ENCODE measurements around the gene PCDHA1. TPM values are rescaled to one million over a fixed set of nuclear protein-coding genes. Genes with fewer than 3 reads are reported as not detected.
A peak's percentile ranks its signal among the peaks of the same experiment; 100 is the strongest.
"Not testable (repeated sequence)": the region's sequence is repeated elsewhere in the genome, so short reads cannot be mapped to it uniquely, and the experiment has no call there.

Gene PCDHA1
- total RNA-seq, 1 experiment from 2014 or later = not detected

GRCh38 chr5:140806834-140807775 lies 21.2 kb downstream of the PCDHA1 start, which contains the start of gene PCDHA4:
Gene PCDHA4, plus strand, starts transcription at chr5:140807068.
- no peaks in the 10 kb centered on the region for H3K79me2 ChIP-seq (ENCODE audit: insufficient read depth, low read length)
- H2AFZ ChIP-seq (ENCODE audit: low read depth, low read length, poor library complexity, severe bottlenecking) = no peak within 1 kb of the TSS
- H3K9ac ChIP-seq (ENCODE audit: low read length) = no peak within 1 kb of the TSS
- intact Hi-C loops (cut with micrococcal nuclease) = no loop called here
- H4K20me1 ChIP-seq (ENCODE audit: insufficient read depth) = no peaks in the 10 kb centered on the region
- H3K36me3 ChIP-seq (ENCODE audit: control insufficient read depth in 1 of 2, insufficient read depth in 2 of 2, low read length in 2 of 2) = no peaks in the 10 kb centered on the region
- RAD21 ChIA-PET (ENCODE audit: low non-redundant PET in 1 of 2, low total read pairs in 2 of 2, uncharacterized antibody in 2 of 2, unreplicated experiment in 2 of 2) = no interaction called here
- H3K9me3 ChIP-seq (ENCODE audit: control insufficient read depth in 1 of 2, insufficient read depth in 1 of 2, low read depth in 1 of 2, low read length in 2 of 2) = peaks cover 0 to 5% of the 10 kb centered on the region in 2 experiments; a peak in 2 of 4 replicates
- ATAC-seq (peak; percentile 65), DNase-seq (ENCODE audit: low read depth, low spot score) (no peak)
- no peaks in the 10 kb centered on the region for H3K9me2 ChIP-seq (ENCODE audit: insufficient read depth)
- TF ChIP-seq, protein P1, sequence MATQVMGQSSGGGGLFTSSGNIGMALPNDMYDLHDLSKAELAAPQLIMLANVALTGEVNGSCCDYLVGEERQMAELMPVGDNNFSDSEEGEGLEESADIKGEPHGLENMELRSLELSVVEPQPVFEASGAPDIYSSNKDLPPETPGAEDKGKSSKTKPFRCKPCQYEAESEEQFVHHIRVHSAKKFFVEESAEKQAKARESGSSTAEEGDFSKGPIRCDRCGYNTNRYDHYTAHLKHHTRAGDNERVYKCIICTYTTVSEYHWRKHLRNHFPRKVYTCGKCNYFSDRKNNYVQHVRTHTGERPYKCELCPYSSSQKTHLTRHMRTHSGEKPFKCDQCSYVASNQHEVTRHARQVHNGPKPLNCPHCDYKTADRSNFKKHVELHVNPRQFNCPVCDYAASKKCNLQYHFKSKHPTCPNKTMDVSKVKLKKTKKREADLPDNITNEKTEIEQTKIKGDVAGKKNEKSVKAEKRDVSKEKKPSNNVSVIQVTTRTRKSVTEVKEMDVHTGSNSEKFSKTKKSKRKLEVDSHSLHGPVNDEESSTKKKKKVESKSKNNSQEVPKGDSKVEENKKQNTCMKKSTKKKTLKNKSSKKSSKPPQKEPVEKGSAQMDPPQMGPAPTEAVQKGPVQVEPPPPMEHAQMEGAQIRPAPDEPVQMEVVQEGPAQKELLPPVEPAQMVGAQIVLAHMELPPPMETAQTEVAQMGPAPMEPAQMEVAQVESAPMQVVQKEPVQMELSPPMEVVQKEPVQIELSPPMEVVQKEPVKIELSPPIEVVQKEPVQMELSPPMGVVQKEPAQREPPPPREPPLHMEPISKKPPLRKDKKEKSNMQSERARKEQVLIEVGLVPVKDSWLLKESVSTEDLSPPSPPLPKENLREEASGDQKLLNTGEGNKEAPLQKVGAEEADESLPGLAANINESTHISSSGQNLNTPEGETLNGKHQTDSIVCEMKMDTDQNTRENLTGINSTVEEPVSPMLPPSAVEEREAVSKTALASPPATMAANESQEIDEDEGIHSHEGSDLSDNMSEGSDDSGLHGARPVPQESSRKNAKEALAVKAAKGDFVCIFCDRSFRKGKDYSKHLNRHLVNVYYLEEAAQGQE (IDR thresholded peaks at IDR 0.05; ENCODE audit: low read depth) = no peak
- TF ChIP-seq TCF7L2 (IDR thresholded peaks at IDR 0.05; ENCODE audit: borderline replicate concordance, extremely low read depth, insufficient read depth, insufficient read length) (no peak), SIN3A (IDR thresholded peaks at IDR 0.05; ENCODE audit: low read depth) (no peak), RAD21 (IDR thresholded peaks at IDR 0.05; ENCODE audit: low read depth) (peak; percentile 36; the same call in 1 of the 2 replicates), EZH2 (IDR thresholded peaks at IDR 0.05) (no peak)
- TF ChIP-seq, protein P2, sequence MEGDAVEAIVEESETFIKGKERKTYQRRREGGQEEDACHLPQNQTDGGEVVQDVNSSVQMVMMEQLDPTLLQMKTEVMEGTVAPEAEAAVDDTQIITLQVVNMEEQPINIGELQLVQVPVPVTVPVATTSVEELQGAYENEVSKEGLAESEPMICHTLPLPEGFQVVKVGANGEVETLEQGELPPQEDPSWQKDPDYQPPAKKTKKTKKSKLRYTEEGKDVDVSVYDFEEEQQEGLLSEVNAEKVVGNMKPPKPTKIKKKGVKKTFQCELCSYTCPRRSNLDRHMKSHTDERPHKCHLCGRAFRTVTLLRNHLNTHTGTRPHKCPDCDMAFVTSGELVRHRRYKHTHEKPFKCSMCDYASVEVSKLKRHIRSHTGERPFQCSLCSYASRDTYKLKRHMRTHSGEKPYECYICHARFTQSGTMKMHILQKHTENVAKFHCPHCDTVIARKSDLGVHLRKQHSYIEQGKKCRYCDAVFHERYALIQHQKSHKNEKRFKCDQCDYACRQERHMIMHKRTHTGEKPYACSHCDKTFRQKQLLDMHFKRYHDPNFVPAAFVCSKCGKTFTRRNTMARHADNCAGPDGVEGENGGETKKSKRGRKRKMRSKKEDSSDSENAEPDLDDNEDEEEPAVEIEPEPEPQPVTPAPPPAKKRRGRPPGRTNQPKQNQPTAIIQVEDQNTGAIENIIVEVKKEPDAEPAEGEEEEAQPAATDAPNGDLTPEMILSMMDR (IDR thresholded peaks at IDR 0.05 in 2 of 3, conservative IDR thresholded peaks at IDR 0.05 in 1 of 3; ENCODE audit: borderline replicate concordance in 1 of 3, insufficient read depth in 1 of 3, low read depth in 2 of 3, low read length in 2 of 3) = peak; percentile 6 to 60 (median 57); a peak in 4 of 6 replicates
- POLR2A ChIA-PET = no interaction called here
- H3K27ac ChIP-seq (ENCODE audit: low read depth, low read length) = no peak within 1 kb of the TSS
- no peaks in the 10 kb centered on the region for H3K4me1 ChIP-seq (ENCODE audit: control insufficient read depth in 1 of 2, insufficient read depth in 2 of 2, low read length in 2 of 2)
- no peaks in the 10 kb centered on the region for H3K27me3 ChIP-seq (ENCODE audit: insufficient read depth, low read length)
- no TSS peak for BruUV-seq (replicated peaks)
- no peak within 1 kb of the TSS for H3K4me3 ChIP-seq (replicated peaks in 1 of 2; ENCODE audit: low read depth in 1 of 2, low read length in 2 of 2)
- CTCF ChIA-PET = interaction anchor here (0.9 kb wide), 2 partner anchors 8 to 234 kb away, joined by 3 read pairs; no protein-coding TSS in a partner anchor
- H3K4me2 ChIP-seq (ENCODE audit: low read length) = no peak within 1 kb of the TSS

- POLR2A ChIA-PET; H3K27me3 ChIP-seq (ENCODE audit: insufficient read depth, low read length); H2AFZ ChIP-seq (ENCODE audit: low read depth, low read length, poor library complexity, severe bottlenecking); H3K36me3 ChIP-seq (ENCODE audit: control insufficient read depth in 1 of 2, insufficient read depth in 2 of 2, low read length in 2 of 2); H3K9me3 ChIP-seq (ENCODE audit: control insufficient read depth in 1 of 2, insufficient read depth in 1 of 2, low read depth in 1 of 2, low read length in 2 of 2); H4K20me1 ChIP-seq (ENCODE audit: insufficient read depth); ATAC-seq; H3K27ac ChIP-seq (ENCODE audit: low read depth, low read length); H3K4me3 ChIP-seq (replicated peaks in 1 of 2; ENCODE audit: low read depth in 1 of 2, low read length in 2 of 2); H3K79me2 ChIP-seq (ENCODE audit: insufficient read depth, low read length); H3K4me1 ChIP-seq (ENCODE audit: control insufficient read depth in 1 of 2, insufficient read depth in 2 of 2, low read length in 2 of 2); RAD21 ChIA-PET (ENCODE audit: low non-redundant PET in 1 of 2, low total read pairs in 2 of 2, uncharacterized antibody in 2 of 2, unreplicated experiment in 2 of 2); H3K9me2 ChIP-seq (ENCODE audit: insufficient read depth); BruUV-seq (replicated peaks); DNase-seq (ENCODE audit: low read depth, low spot score); intact Hi-C loops (cut with micrococcal nuclease); H3K4me2 ChIP-seq (ENCODE audit: low read length); H3K9ac ChIP-seq (ENCODE audit: low read length): not testable (repeated sequence)
- CTCF ChIA-PET = interaction anchor here (0.9 kb wide), 1 partner anchor 10 kb away, joined by 3 read pairs; no protein-coding TSS in a partner anchor
Measured at GRCh38 chr5:140808241-140808888, 22.4 kb downstream of the PCDHA1 start.

All from HCT116 (cell line).